ENCODE results near the gene RBM17. TPM values are rescaled to one million over a fixed set of nuclear protein-coding genes. Genes with fewer than 3 reads are reported as not detected.

Gene RBM17
- total RNA-seq, 4 donors from 2014 or later = 64.3 to 93.3 (median 81.7) TPM

Small RNA genes within 50 kb of the gene (microRNA-seq; reads per million reads assigned to microRNA genes)
- gene MIR3155A = not detected
- gene MIR3155B = not detected

Small RNA genes within 50 kb of the gene (small RNA-seq; reads per million reads assigned to genes)
- gene MIR3155A = not detected

Other genes starting within 250 kb of the RBM17 start
- 10 to 100 TPM in 3 of 4 donors, 1 to 10 TPM in 1; 8.0 to 19.8 (median 13.1) TPM for gene ANKRD16, start 199.1 kb upstream of the RBM17 start, total RNA-seq
- gene FBH1, start 198.8 kb upstream of the RBM17 start, total RNA-seq = 100 to 1,000 TPM in 1 of 4 donors, 10 to 100 TPM in 3; 88.3 to 100 (median 94.8) TPM
- gene IL15RA, start 111.5 kb upstream of the RBM17 start, total RNA-seq = 10 to 100 TPM; 10.6 to 34.3 (median 22.8) TPM
- 10 to 100 TPM in 1 of 4 donors, 1 to 10 TPM in 3; 1.7 to 11.3 (median 2.3) TPM for gene IL2RA, start 26.7 kb upstream of the RBM17 start, total RNA-seq
- 10 to 100 TPM in 2 of 4 donors, 1 to 10 TPM in 2; 8.4 to 11.8 (median 9.4) TPM for gene PFKFB3, start 113.9 kb downstream of the RBM17 start, total RNA-seq

Data from thyroid gland (tissue), 4 donors.